ENCODE measurements around the gene DNAI1.

Gene DNAI1

GRCh38 chr9:34550016-34550680 is 91.5 kb downstream of the DNAI1 start:
- H3K4me3 ChIP-seq (ENCODE audit: control insufficient read depth, low read depth, low read length) = no peak overlapping the region
- no peak for TF ChIP-seq CTCF (conservative IDR thresholded peaks at IDR 0.05; ENCODE audit: control insufficient read depth, insufficient read depth, low read depth, low read length)
- DNase-seq (ENCODE audit: low read depth) = no peak

GRCh38 chr9:34550681-34551270 is 92.2 kb downstream of the DNAI1 start:
- no peak for DNase-seq (ENCODE audit: low read depth)
- TF ChIP-seq CTCF (conservative IDR thresholded peaks at IDR 0.05; ENCODE audit: control insufficient read depth, insufficient read depth, low read depth, low read length) = no peak
- no peak overlapping the region for H3K4me3 ChIP-seq (ENCODE audit: control insufficient read depth, low read depth, low read length)

- TF ChIP-seq CTCF (conservative IDR thresholded peaks at IDR 0.05; ENCODE audit: control insufficient read depth, insufficient read depth, low read depth, low read length) = no peak
- DNase-seq (ENCODE audit: low read depth) = no peak
- no peak overlapping the region for H3K4me3 ChIP-seq (ENCODE audit: control insufficient read depth, low read depth, low read length)
Observed at GRCh38 chr9:34551751-34552605, 93.4 kb downstream of the DNAI1 start.

- no peak overlapping the region for H3K4me3 ChIP-seq (ENCODE audit: control insufficient read depth, low read depth, low read length)
- TF ChIP-seq CTCF (conservative IDR thresholded peaks at IDR 0.05; ENCODE audit: control insufficient read depth, insufficient read depth, low read depth, low read length) = no peak
- DNase-seq (ENCODE audit: low read depth) = no peak
Observed at GRCh38 chr9:34552606-34552981, 94.0 kb downstream of the DNAI1 start.

- H3K4me3 ChIP-seq (ENCODE audit: control insufficient read depth, low read depth, low read length) = no peak overlapping the region
- DNase-seq (ENCODE audit: low read depth) = no peak
- TF ChIP-seq CTCF (conservative IDR thresholded peaks at IDR 0.05; ENCODE audit: control insufficient read depth, insufficient read depth, low read depth, low read length) = no peak
Observed at GRCh38 chr9:34552986-34553385, 94.4 kb downstream of the DNAI1 start.

GRCh38 chr9:34553511-34554021 is 95.0 kb downstream of the DNAI1 start:
- TF ChIP-seq CTCF (conservative IDR thresholded peaks at IDR 0.05; ENCODE audit: control insufficient read depth, insufficient read depth, low read depth, low read length) = no peak
- no peak overlapping the region for H3K4me3 ChIP-seq (ENCODE audit: control insufficient read depth, low read depth, low read length)
- DNase-seq (ENCODE audit: low read depth) = no peak

Data from fibroblast of mammary gland (primary cell).